HG03575 (cell line): Measurements from ENCODE around the gene L1CAM.

Experiments
- ATAC-seq: cut with Tn5 transposase; IDR thresholded peaks from one replicate; pipeline ENCODE4 v1.9.1; 2021; ENCODE audit not compliant: unreplicated experiment, insufficient number of reproducible peaks, low FRiP score; ENCODE audit errors: extremely low read depth

L1CAM gene

GRCh38 chrX:153925739-153926551, 40.0 kb upstream of the L1CAM start, which contains the start of gene ARHGAP4:
Gene ARHGAP4 (minus strand): TSS chrX:153926264. CDS start chrX:153926202, 62 bp downstream.
- no peak for ATAC-seq

- no peak for ATAC-seq
These were observed 39.4 kb upstream of the L1CAM start for GRCh38 chrX:153925387-153925738.

GRCh38 chrX:153924149-153924861, 38.3 kb upstream of the L1CAM start:
- ATAC-seq = no peak

GRCh38 chrX:153922932-153923857, 37.2 kb upstream of the L1CAM start:
- no peak for ATAC-seq

- no peak for ATAC-seq
These were observed 35.8 kb upstream of the L1CAM start for GRCh38 chrX:153921511-153922446.

DNA sequence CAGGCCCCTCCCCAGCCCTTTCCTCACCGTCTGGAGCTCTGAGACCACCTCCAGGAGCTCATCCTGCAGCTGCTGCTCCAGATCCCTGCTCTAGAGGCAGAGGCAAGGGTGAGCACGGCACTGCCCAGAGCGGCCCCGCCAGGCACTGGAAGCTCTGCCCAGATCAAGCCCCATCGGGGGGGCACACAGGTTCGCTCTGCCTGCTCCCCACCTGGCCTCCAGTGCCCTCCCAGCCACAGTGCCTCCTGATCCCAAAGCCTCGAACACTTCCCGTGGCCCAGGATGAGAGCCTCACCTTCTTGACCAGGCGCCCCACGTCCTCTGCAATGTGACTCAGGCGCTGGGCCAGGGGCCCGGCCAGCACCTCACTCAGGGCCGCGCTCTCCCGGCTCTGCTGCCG, 35.1 kb upstream of the L1CAM start:
- no peak for ATAC-seq

DNA sequence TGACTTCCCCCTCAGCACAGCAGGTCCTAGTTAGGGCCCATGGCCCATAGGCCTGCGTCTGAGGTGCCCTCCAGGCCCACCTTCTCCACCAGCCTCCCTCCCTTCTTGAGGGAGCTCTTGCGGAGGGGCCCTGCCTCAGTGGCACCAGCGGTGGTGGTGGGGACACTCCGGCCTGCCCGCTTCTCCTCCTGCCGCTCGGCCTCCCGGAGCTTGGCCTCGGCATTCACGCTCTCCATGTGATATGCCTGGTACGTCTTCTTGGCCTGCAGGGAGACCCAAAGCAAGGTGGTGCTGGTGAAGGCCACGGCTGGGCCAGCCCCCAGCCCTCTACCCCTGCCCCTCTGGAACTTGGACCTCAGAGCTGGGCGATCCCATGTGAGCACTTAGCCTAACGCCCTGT, 34.6 kb upstream of the L1CAM start:
- ATAC-seq = no peak

- ATAC-seq = no peak
These were observed 33.3 kb upstream of the L1CAM start for GRCh38 chrX:153919281-153919680.

GRCh38 chrX:153917869-153918268, 31.9 kb upstream of the L1CAM start:
- no peak for ATAC-seq

DNA sequence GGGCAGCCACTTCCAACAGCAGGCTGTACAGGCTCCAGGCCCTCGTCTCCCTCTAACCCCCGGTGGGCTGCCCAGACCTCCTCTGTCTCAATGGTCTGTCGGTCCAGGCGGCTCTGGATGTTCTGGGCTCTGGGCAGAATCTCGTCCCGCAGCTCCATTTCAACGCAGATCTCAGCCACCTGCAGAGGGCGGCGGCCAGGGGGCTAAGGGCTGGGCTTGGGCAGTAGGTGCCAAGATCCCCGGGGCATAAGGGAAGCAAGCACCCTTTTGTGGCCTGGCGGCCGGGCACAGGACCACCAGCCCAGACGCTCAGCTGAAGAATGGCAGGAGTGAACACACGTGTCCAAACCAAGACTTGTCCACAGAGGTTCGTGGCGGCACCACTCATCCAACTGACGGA, 27.7 kb upstream of the L1CAM start:
- no peak for ATAC-seq

DNA sequence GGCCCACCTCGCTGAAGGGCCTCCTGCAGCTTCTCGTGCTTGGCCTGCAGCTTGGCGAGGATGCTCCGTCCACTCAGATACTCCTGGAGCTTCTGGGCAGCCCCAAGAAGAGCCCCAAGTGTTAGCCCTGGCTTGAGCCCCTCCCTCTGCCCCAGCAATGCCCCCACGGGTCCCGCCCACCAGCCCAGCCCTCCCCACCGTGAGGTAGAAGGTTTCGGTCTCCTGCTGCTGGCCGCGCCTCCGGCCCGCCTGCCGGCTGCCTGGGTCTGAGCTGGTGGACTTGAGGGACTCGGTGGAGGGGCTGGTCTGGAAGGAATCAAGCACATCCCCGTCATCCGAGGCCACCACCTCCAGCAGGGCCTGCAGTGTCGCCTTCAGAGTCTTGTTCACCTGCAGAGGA, 27.2 kb upstream of the L1CAM start:
- ATAC-seq = no peak

DNA sequence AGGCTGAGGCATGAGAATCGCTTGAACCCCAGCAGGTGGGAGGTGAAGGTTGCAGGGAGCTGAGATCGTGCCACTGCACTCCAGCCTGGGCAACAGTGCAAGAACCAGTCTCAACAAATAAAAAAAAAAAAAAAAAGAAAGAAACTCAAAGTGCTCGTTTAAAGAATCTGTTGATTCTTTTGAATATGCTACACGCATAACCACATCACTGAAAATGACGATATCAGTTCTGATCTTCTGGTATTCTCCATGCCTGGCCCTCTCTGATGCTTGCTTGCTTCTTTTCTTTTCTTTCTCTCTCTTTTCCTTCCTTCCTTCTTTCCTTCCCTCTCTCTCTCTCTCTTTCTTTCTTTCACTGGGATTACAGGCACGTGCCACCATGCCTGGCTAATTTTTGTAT, 25.8 kb upstream of the L1CAM start:
- ATAC-seq = no peak

DNA sequence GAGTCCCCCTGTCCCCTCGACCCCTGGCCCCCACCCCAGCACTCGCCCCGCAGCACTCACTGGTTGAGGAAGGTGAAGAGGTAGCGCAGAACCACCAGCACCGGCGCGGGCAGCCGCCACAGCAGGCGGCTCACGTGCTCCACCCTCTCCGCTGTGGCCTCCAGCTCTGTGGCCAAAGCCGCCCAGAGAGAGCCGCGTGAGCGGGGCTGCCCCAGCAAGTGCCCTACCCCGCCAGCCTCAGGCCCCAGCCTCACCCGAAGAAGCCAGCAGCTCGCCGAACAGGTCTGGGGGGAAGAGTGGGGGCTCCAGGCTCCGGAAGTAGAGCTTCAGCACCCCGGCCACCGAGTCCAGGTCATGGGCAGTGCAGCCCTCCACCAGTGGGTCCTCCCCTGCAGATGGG, 24.5 kb upstream of the L1CAM start:
- ATAC-seq = no peak

GRCh38 chrX:153909980-153910360, 24.0 kb upstream of the L1CAM start:
- no peak for ATAC-seq

- no peak for ATAC-seq
These were observed 23.3 kb upstream of the L1CAM start for GRCh38 chrX:153909024-153909979.

DNA sequence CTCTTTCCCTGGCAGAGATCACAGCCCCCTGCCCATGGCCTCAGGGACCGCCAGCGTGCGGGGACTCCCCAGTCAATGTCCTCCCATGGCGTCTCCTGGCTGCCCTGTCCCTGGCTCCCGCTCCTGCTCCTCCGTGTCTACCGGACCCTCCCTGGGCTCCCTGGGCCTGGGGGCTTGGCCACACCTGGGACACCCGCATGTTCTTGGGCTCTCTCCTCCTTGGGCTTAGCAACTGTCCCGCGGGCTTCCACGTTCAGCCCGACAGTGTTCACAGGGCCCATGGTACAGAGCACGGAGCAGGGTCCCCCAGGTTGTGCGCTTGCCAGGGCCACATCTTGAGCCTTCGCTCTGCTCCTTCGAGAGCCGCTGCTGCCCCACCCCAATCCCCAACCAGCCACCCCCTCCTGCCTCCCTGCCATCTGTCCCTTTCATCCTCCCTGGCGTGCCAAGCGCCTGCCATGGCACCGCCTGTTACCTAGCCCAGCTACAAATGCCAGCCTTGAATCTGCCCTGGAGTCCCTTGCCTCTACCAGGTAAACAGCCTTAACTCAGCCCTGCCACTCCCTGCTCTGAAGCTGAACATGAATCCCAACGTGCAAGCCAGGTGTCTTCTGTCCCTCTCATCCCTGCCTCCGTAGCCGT, 22.4 kb upstream of the L1CAM start:
- ATAC-seq = no peak

GRCh38 chrX:153907456-153907855, 21.5 kb upstream of the L1CAM start:
- no peak for ATAC-seq
